Embryonic facial prominence (tissue), 1 donor: ENCODE measurements around the gene PAGE2B.
"Not testable (repeated sequence)": the region's sequence is repeated elsewhere in the genome, so short reads cannot be mapped to it uniquely, and the experiment has no call there.

Source experiments
- DNase-seq: peaks from one replicate; pipeline ENCODE4 v3.0.0-alpha.2; 2016; ENCODE audit errors: extremely low spot score

PAGE2B gene

GRCh38 chrX:55074851-55075467 lies at the start of gene PAGE2B:
TSS of gene PAGE2B (plus strand) at chrX:55075030. CDS start at chrX:55076042, 1,012 bp downstream.
- DNase-seq, result no peak

GRCh38 chrX:55026143-55026542 lies 48.7 kb upstream of the PAGE2B start:
- DNase-seq, result no peak

GRCh38 chrX:55026840-55027239 lies 48.0 kb upstream of the PAGE2B start:
- DNase-seq, result no peak

GRCh38 chrX:55028040-55028439 lies 46.8 kb upstream of the PAGE2B start:
- DNase-seq, result no peak

GRCh38 chrX:55028611-55029010 lies 46.2 kb upstream of the PAGE2B start:
- DNase-seq, result no peak

- DNase-seq, result no peak
These were observed 45.5 kb upstream of the PAGE2B start for GRCh38 chrX:55029291-55029690.

- DNase-seq, result no peak
These were observed 44.3 kb upstream of the PAGE2B start, which contains the start of gene ALAS2 for GRCh38 chrX:55030271-55031205. TSS of gene ALAS2 (minus strand) at chrX:55030977. CDS start at chrX:55026000, 4,977 bp downstream.

GRCh38 chrX:55033429-55033828 lies 41.4 kb upstream of the PAGE2B start:
- DNase-seq, result no peak

- no peak for DNase-seq
These were observed 35.4 kb upstream of the PAGE2B start for GRCh38 chrX:55039471-55039870.

- no peak for DNase-seq
These were observed 33.3 kb upstream of the PAGE2B start for GRCh38 chrX:55041514-55041913.

GRCh38 chrX:55050599-55050998 lies 24.2 kb upstream of the PAGE2B start:
- not testable (repeated sequence) for DNase-seq

GRCh38 chrX:55056820-55057674 lies 17.8 kb upstream of the PAGE2B start:
- no peak for DNase-seq

GRCh38 chrX:55057675-55058249 lies 17.1 kb upstream of the PAGE2B start:
- DNase-seq, result peak; percentile 7

GRCh38 chrX:55067180-55067579 lies 7.7 kb upstream of the PAGE2B start:
- DNase-seq, result not testable (repeated sequence)

GRCh38 chrX:55072286-55072685 lies 2.5 kb upstream of the PAGE2B start:
- DNase-seq, result no peak

- DNase-seq, result no peak
These were observed 14.1 kb downstream of the PAGE2B start, which contains the start of gene PAGE2 for GRCh38 chrX:55088795-55089489. TSS of gene PAGE2 (plus strand) at chrX:55089018. CDS start at chrX:55090021, 1,003 bp downstream.

GRCh38 chrX:55098691-55099090 lies 23.9 kb downstream of the PAGE2B start:
- DNase-seq, result no peak

GRCh38 chrX:55099162-55099561 lies 24.3 kb downstream of the PAGE2B start:
- no peak for DNase-seq

GRCh38 chrX:55102754-55103153 lies 27.9 kb downstream of the PAGE2B start:
- no peak for DNase-seq

- DNase-seq, result no peak
These were observed 32.4 kb downstream of the PAGE2B start for GRCh38 chrX:55107262-55107661.

GRCh38 chrX:55107911-55108310 lies 33.1 kb downstream of the PAGE2B start:
- DNase-seq, result no peak
